Amygdala (tissue), 56 donors: ENCODE results near the gene FMR1NB.

Experiments used
- DNase-seq, 56 donors: peaks; one replicate each; lab custom pipeline; 2025; lab: John Stamatoyannopoulos, UW

FMR1NB gene

GRCh38 chrX:147981038-147981752, at the start of gene FMR1NB:
FMR1NB (plus strand) TSS chrX:147981337; CDS start chrX:147981403, 66 bp downstream.
- DNase-seq, result no peak

GRCh38 chrX:147933815-147934214, 47.3 kb upstream of the FMR1NB start:
- DNase-seq, result no peak

GRCh38 chrX:147935156-147935758, 45.9 kb upstream of the FMR1NB start:
- DNase-seq, result no peak

- no peak for DNase-seq
Measured at GRCh38 chrX:147945286-147945685, 35.9 kb upstream of the FMR1NB start.

- no peak for DNase-seq
Measured at GRCh38 chrX:147948531-147948930, 32.6 kb upstream of the FMR1NB start.

- no peak for DNase-seq
Measured at GRCh38 chrX:147950352-147950751, 30.8 kb upstream of the FMR1NB start.

GRCh38 chrX:147953976-147954375, 27.2 kb upstream of the FMR1NB start:
- DNase-seq, result peak in 2 of 56 donors; percentile 1 to 2

GRCh38 chrX:147957291-147957690, 23.8 kb upstream of the FMR1NB start:
- no peak for DNase-seq

- DNase-seq, result no peak
Measured at GRCh38 chrX:147958291-147958690, 22.8 kb upstream of the FMR1NB start.

GRCh38 chrX:147960722-147961121, 20.4 kb upstream of the FMR1NB start:
- no peak for DNase-seq

- no peak for DNase-seq
Measured at GRCh38 chrX:147962476-147962875, 18.7 kb upstream of the FMR1NB start.

GRCh38 chrX:147978931-147979330, 2.2 kb upstream of the FMR1NB start:
- DNase-seq, result no peak

GRCh38 chrX:148020329-148020728, 39.2 kb downstream of the FMR1NB start:
- no peak for DNase-seq

- no peak for DNase-seq
Measured at GRCh38 chrX:148024425-148025148, 43.5 kb downstream of the FMR1NB start.

GRCh38 chrX:148035380-148035779, 54.2 kb downstream of the FMR1NB start:
- no peak for DNase-seq

- no peak for DNase-seq
Measured at GRCh38 chrX:148037020-148037419, 55.9 kb downstream of the FMR1NB start.

- no peak for DNase-seq
Measured at GRCh38 chrX:148043271-148043855, 62.2 kb downstream of the FMR1NB start.

- DNase-seq, result no peak
Measured at GRCh38 chrX:148047200-148047599, 66.1 kb downstream of the FMR1NB start.

- DNase-seq, result no peak
Measured at GRCh38 chrX:148049441-148049840, 68.3 kb downstream of the FMR1NB start.

- DNase-seq, result no peak
Measured at GRCh38 chrX:148051973-148052372, 70.8 kb downstream of the FMR1NB start.

- no peak for DNase-seq
Measured at GRCh38 chrX:148067285-148067684, 86.1 kb downstream of the FMR1NB start.
